ENCODE results near the gene ZBED1. TPM values are rescaled to one million over a fixed set of nuclear protein-coding genes. Genes with fewer than 3 reads are reported as not detected.
A peak's percentile ranks its signal among the peaks of the same experiment; 100 is the strongest.

The ZBED1 gene
- total RNA-seq, 1 donor from 2014 or later, result 39.8 TPM

DNA sequence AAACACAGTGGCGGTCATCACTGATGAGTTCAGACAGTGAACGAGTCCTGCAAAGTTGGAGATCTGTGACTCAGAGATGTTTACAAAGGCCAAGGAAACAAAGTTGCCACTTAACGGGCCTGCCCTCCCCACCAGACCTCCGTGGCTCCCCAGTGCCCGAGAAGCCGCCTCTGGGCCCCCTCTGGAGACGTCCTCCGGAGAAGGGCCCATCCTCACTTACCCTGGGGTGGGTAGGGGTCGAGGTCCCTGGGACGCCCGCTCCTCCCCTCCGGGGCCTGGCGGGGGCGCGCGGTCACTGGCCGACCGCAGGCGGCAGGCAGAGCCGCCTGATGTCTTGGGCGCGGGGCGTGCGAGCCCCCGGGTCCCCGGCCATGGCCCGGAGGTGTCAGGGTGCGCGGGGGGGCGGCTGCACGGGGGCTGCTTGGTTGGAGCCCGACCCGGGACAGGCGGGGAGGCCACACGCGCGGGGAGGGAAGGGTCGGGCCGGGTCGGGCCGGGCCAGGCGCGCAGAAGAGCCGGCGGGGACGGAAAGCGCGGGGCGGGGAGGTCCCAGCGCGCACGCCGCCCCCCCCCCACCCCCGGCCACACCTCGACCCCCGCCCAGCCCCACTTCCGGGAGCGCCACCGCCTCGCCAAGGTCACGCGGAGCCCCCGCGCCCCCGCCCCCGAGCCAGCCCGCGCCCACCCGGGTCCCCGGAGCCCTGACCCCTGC is 529 bp downstream of the ZBED1 start:
- Mint-ChIP-seq H3K27ac (peak overlapping the region; percentile 75), H3K36me3 (ENCODE audit: low read depth) (peaks cover 9% of the 10 kb centered on the region), H3K4me1 (ENCODE audit: low read depth) (peaks cover 27% of the 10 kb centered on the region), H3K27me3 (ENCODE audit: insufficient read depth) (peaks cover 2% of the 10 kb centered on the region), H3K9me3 (no peaks in the 10 kb centered on the region), H3K4me3 (peak overlapping the region; percentile 88)
- peak; percentile 16 for DNase-seq (ENCODE audit: low spot score)
- intact Hi-C loops (cut with micrococcal nuclease), result loop anchor here (1.0 to 5.0 kb wide), 6 partner anchors 92 to 1048 kb away; partner anchors contain the start of gene ASMTL

- Mint-ChIP-seq H3K4me3 (peak overlapping the region; percentile 88), H3K9me3 (no peaks in the 10 kb centered on the region), H3K4me1 (ENCODE audit: low read depth) (peaks cover 27% of the 10 kb centered on the region), H3K27me3 (ENCODE audit: insufficient read depth) (no peaks in the 10 kb centered on the region), H3K27ac (peak overlapping the region; percentile 82), H3K36me3 (ENCODE audit: low read depth) (peaks cover 9% of the 10 kb centered on the region)
- no peak for DNase-seq (ENCODE audit: low spot score)
- intact Hi-C loops (cut with micrococcal nuclease), result no loop called here
These were observed 1.3 kb downstream of the ZBED1 start for GRCh38 chrX:2499507-2499906.

DNA sequence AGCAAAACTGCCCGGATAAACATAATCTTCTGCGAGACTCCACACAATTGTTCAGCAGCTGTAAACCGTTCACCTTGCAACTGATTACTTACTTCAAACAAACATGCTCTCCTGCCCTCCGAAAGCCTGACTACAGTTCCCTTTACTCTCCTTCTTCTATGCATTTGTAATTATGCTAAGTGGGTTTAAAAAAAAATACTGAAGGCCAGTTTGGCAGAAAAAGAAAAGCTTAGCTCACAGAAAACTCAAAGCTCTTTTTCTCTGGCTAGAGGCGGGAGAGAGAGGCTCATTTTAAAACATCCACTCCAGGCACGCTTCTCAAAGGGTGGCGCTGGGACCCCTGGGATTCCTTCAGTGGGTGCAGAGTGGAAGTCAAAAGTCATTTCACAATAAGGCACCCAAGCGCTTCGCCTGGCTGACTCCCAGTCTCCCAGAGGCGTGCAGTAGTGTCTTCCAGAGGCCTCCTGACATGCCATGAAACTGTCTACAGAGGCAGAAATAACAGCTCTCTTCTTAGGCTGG is 1.9 kb downstream of the ZBED1 start:
- intact Hi-C loops (cut with micrococcal nuclease), result no loop called here
- Mint-ChIP-seq H3K27ac (peak overlapping the region; percentile 82), H3K4me1 (ENCODE audit: low read depth) (peaks cover 27% of the 10 kb centered on the region), H3K4me3 (peak overlapping the region; percentile 88), H3K9me3 (no peaks in the 10 kb centered on the region), H3K27me3 (ENCODE audit: insufficient read depth) (no peaks in the 10 kb centered on the region), H3K36me3 (ENCODE audit: low read depth) (peaks cover 9% of the 10 kb centered on the region)
- no peak for DNase-seq (ENCODE audit: low spot score)

DNA sequence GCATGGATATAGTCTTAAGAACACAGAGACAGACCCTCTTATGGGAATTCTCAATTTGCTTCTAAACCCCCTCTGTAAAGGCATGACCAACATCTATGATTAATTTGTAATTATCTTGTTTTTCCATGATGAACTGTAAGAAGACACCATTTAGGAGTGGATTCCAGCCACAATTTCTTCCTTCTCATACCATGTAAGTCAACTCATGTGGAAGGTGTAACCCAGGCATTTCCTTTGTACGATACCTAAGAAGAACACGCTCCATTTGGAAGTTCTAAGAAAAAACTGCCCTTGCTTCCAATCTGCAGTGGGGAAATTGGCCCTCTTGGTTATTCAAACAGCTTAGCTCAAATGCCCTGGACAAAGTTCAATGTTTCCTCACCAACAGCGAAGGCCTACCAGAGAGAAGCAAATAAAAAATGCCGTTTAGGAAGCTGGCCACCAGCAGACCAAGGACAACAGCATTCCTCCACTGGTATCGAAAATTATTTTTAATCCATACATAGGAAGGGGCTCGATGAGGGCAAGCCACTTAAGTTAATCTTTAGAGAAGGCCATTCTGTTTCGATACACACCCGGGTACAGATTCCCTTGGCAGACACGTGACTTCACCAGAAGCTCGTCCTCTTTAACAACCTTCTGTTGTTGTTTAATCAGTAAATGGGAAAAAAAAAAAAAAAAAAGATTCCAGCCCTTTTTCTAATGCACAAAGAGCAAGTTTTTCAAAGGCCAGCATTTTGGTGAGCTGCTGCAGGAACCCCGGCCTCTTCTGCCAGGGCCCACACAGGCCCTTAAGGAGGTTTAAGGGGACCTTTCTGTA is 2.6 kb downstream of the ZBED1 start:
- no peak for DNase-seq (ENCODE audit: low spot score)
- no peaks in the 10 kb centered on the region for H3K9me3 Mint-ChIP-seq
- intact Hi-C loops (cut with micrococcal nuclease), result no loop called here
- H3K27me3 Mint-ChIP-seq (ENCODE audit: insufficient read depth), result no peaks in the 10 kb centered on the region
- peaks cover 9% of the 10 kb centered on the region for H3K36me3 Mint-ChIP-seq (ENCODE audit: low read depth)
- H3K4me1 Mint-ChIP-seq (ENCODE audit: low read depth), result peaks cover 27% of the 10 kb centered on the region
- H3K4me3 Mint-ChIP-seq, result peak overlapping the region; percentile 88
- H3K27ac Mint-ChIP-seq, result peak overlapping the region; percentile 27

- no peaks in the 10 kb centered on the region for H3K9me3 Mint-ChIP-seq
- DNase-seq (ENCODE audit: low spot score), result no peak
- intact Hi-C loops (cut with micrococcal nuclease), result no loop called here
- no peaks in the 10 kb centered on the region for H3K27me3 Mint-ChIP-seq (ENCODE audit: insufficient read depth)
- peaks cover 27% of the 10 kb centered on the region for H3K4me1 Mint-ChIP-seq (ENCODE audit: low read depth)
- no peak overlapping the region for H3K4me3 Mint-ChIP-seq
- H3K27ac Mint-ChIP-seq, result no peak overlapping the region
- H3K36me3 Mint-ChIP-seq (ENCODE audit: low read depth), result peaks cover 9% of the 10 kb centered on the region
These were observed 5.2 kb downstream of the ZBED1 start for GRCh38 chrX:2495595-2495994.

DNA sequence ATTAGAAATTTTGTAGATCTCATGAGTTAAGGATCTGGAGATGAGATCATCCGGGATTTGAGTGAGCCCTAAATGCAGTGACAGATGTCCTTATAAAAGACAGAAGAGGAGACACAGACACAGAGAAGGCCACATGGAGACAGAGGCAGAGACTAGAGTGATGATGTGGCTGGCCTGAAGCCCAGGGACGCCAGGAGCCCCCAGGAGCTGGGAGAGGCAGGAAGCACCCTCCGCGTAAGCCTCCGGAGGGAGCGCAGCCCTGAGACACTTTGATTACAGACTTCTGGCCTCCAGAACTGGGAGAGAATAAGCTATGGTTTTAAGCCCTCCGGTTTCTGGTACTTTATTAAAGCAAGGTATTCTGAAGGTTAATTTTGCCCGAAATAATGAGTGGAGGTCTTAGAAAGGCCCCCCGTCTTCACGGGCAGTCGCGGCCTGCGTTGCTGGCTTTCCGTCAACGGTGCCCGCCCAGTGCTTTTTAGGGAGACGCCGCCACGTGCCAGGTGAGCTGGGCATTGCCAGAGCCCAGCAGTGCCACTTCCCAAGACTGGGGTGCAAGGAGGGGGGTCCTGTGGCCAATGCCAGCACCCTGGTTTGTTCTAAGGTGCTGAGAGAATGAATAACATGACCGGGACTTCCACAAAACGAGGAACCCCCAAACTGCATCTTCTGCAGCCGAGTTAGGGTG is 8.1 kb downstream of the ZBED1 start:
- no peak overlapping the region for H3K27ac Mint-ChIP-seq
- no peaks in the 10 kb centered on the region for H3K9me3 Mint-ChIP-seq
- H3K36me3 Mint-ChIP-seq (ENCODE audit: low read depth), result peaks cover 10% of the 10 kb centered on the region
- peaks cover 7% of the 10 kb centered on the region for H3K4me1 Mint-ChIP-seq (ENCODE audit: low read depth)
- H3K27me3 Mint-ChIP-seq (ENCODE audit: insufficient read depth), result no peaks in the 10 kb centered on the region
- H3K4me3 Mint-ChIP-seq, result no peak overlapping the region
- intact Hi-C loops (cut with micrococcal nuclease), result no loop called here
- no peak for DNase-seq (ENCODE audit: low spot score)

GRCh38 chrX:2490634-2491033 is 10.1 kb downstream of the ZBED1 start:
- intact Hi-C loops (cut with micrococcal nuclease), result no loop called here
- Mint-ChIP-seq H3K9me3 (no peaks in the 10 kb centered on the region), H3K27me3 (ENCODE audit: insufficient read depth) (no peaks in the 10 kb centered on the region), H3K27ac (no peak overlapping the region), H3K4me1 (ENCODE audit: low read depth) (no peaks in the 10 kb centered on the region), H3K36me3 (ENCODE audit: low read depth) (peaks cover 14% of the 10 kb centered on the region), H3K4me3 (no peak overlapping the region)
- DNase-seq (ENCODE audit: low spot score), result no peak

GRCh38 chrX:2489446-2490445 is 11.0 kb downstream of the ZBED1 start:
- H3K4me1 Mint-ChIP-seq (ENCODE audit: low read depth), result no peaks in the 10 kb centered on the region
- intact Hi-C loops (cut with micrococcal nuclease), result no loop called here
- DNase-seq (ENCODE audit: low spot score), result no peak
- no peak overlapping the region for H3K27ac Mint-ChIP-seq
- peaks cover 14% of the 10 kb centered on the region for H3K36me3 Mint-ChIP-seq (ENCODE audit: low read depth)
- no peaks in the 10 kb centered on the region for H3K9me3 Mint-ChIP-seq
- no peaks in the 10 kb centered on the region for H3K27me3 Mint-ChIP-seq (ENCODE audit: insufficient read depth)
- H3K4me3 Mint-ChIP-seq, result no peak overlapping the region

DNA sequence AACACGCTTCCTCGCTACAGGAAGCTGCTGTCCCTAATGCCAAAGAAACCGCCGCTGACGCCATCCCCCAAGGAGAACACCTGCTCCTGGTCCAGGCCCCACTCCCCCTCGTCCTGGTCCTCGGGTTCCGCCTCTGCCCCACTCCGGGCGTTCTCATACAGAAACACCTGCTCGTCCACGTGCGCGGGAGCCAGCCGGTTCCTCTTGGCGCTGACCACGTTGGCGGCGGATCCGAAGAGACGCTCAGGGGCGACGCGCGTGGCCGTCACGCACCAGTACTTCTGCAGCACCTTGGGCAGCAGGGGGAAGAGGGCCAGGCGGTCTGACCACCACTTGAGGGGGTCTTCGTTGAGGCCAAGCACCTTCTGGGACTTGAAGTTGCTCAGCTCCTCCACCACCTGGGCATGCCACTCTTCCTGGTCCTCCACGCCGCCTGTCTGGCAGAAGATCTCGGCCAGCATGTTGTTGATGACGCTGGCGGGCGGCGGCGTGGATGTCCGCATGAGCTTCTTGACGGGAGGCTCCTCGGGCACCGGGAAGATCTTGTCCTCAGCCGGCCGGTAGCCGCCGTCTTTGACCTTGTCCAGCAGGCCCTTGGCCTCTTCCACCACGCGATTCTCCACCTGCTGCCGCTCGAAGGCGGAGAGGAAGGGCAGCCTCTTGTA is 12.0 kb downstream of the ZBED1 start:
- intact Hi-C loops (cut with micrococcal nuclease), result no loop called here
- Mint-ChIP-seq H3K36me3 (ENCODE audit: low read depth) (peaks cover 14% of the 10 kb centered on the region), H3K27me3 (ENCODE audit: insufficient read depth) (no peaks in the 10 kb centered on the region)

GRCh38 chrX:2487366-2487765 is 13.4 kb downstream of the ZBED1 start:
- Mint-ChIP-seq H3K27me3 (ENCODE audit: insufficient read depth) (no peaks in the 10 kb centered on the region), H3K4me3 (no peak overlapping the region), H3K36me3 (ENCODE audit: low read depth) (peaks cover 14% of the 10 kb centered on the region), H3K4me1 (ENCODE audit: low read depth) (no peaks in the 10 kb centered on the region), H3K9me3 (no peaks in the 10 kb centered on the region), H3K27ac (no peak overlapping the region)
- intact Hi-C loops (cut with micrococcal nuclease), result no loop called here
- no peak for DNase-seq (ENCODE audit: low spot score)

More for the DNA sequence above, 12.0 kb downstream of the ZBED1 start:
- Mint-ChIP-seq H3K4me1 (ENCODE audit: low read depth) (no peaks in the 10 kb centered on the region), H3K9me3 (no peaks in the 10 kb centered on the region), H3K4me3 (no peak overlapping the region), H3K27ac (no peak overlapping the region)
- no peak for DNase-seq (ENCODE audit: low spot score)

DNA sequence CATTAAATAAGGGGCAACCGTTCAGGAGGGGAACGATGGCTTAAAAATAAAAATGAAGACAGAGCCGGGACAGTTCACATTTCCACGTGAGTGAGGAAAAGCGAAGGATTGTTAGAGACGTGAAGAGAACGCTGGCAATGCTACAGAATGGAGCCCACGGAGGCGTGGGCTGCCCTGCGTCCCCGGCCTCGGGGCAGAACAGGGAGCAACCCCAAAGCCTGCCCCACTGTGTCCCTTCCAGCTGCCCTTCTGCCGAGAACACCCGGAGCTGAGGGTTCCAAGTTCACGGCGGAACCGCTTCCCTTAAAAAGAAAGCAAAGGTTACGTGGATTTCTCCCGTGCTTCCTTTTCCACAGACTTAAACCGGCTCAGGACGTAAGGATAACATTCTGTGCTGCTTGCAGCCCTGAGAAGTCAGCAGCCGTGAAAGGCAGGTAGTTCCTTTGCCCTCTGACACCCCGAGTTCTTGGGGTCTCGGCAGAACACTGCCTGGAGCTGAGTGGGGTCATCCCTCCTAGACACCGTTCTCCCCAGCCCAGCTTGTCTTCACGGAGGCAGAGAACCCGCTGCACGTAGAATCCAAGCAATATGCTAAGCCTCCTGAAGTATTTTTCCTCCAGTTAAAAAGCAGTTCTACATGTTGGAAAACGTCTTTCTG is 14.2 kb downstream of the ZBED1 start:
- intact Hi-C loops (cut with micrococcal nuclease), result no loop called here
- Mint-ChIP-seq H3K4me3 (no peak overlapping the region), H3K36me3 (ENCODE audit: low read depth) (peaks cover 14% of the 10 kb centered on the region), H3K9me3 (no peaks in the 10 kb centered on the region), H3K4me1 (ENCODE audit: low read depth) (no peaks in the 10 kb centered on the region), H3K27me3 (ENCODE audit: insufficient read depth) (no peaks in the 10 kb centered on the region), H3K27ac (no peak overlapping the region)
- no peak for DNase-seq (ENCODE audit: low spot score)
